NCI-H1694 treated with DMSO at 0.1 percent for 48 hours (cell line): ENCODE results near the gene SP140.
"Not testable (repeated sequence)": the region's sequence is repeated elsewhere in the genome, so short reads cannot be mapped to it uniquely, and the experiment has no call there.

ENCODE experiments used
- DNase-seq: peaks from one replicate; lab custom pipeline; 2025; lab: John Stamatoyannopoulos, UW

SP140 gene

GRCh38 chr2:230289311-230289710 is 63.8 kb downstream of the SP140 start:
- DNase-seq, result not testable (repeated sequence)

- DNase-seq, result no peak
Observed at GRCh38 chr2:230295192-230295591, 69.7 kb downstream of the SP140 start.

- no peak for DNase-seq
Observed at GRCh38 chr2:230296917-230297316, 71.4 kb downstream of the SP140 start.

GRCh38 chr2:230299618-230300017 is 74.1 kb downstream of the SP140 start:
- DNase-seq, result no peak

- no peak for DNase-seq
Observed at GRCh38 chr2:230305416-230306275, 80.1 kb downstream of the SP140 start.

- no peak for DNase-seq
Observed at GRCh38 chr2:230306474-230306873, 80.9 kb downstream of the SP140 start.

GRCh38 chr2:230307485-230307884 is 81.9 kb downstream of the SP140 start:
- DNase-seq, result no peak

- DNase-seq, result no peak
Observed at GRCh38 chr2:230308402-230309000, 83.0 kb downstream of the SP140 start.

- not testable (repeated sequence) for DNase-seq
Observed at GRCh38 chr2:230310792-230311191, 85.3 kb downstream of the SP140 start.

GRCh38 chr2:230311634-230312033 is 86.1 kb downstream of the SP140 start:
- DNase-seq, result not testable (repeated sequence)

- DNase-seq, result no peak
Observed at GRCh38 chr2:230312638-230313037, 87.1 kb downstream of the SP140 start.

- DNase-seq, result no peak
Observed at GRCh38 chr2:230317366-230317765, 91.8 kb downstream of the SP140 start.

- DNase-seq, result no peak
Observed at GRCh38 chr2:230318190-230319121, 92.9 kb downstream of the SP140 start.

- no peak for DNase-seq
Observed at GRCh38 chr2:230319211-230319862, 93.8 kb downstream of the SP140 start.

GRCh38 chr2:230321031-230321430 is 95.5 kb downstream of the SP140 start:
- no peak for DNase-seq

- no peak for DNase-seq
Observed at GRCh38 chr2:230322561-230323384, 97.2 kb downstream of the SP140 start.

GRCh38 chr2:230323385-230324106 is 98.0 kb downstream of the SP140 start:
- no peak for DNase-seq

- DNase-seq, result no peak
Observed at GRCh38 chr2:230324503-230324902, 99.0 kb downstream of the SP140 start.

GRCh38 chr2:230325316-230326243 is 100.0 kb downstream of the SP140 start:
- DNase-seq, result no peak
